ENCODE results near the gene NACC2. TPM values are rescaled to one million over a fixed set of nuclear protein-coding genes. Genes with fewer than 3 reads are reported as not detected.
A peak's percentile ranks its signal among the peaks of the same experiment; 100 is the strongest.

Gene NACC2
- total and polyA plus RNA-seq, 4 donors: 4.8 to 17.8 (median 8.8) TPM

DNA sequence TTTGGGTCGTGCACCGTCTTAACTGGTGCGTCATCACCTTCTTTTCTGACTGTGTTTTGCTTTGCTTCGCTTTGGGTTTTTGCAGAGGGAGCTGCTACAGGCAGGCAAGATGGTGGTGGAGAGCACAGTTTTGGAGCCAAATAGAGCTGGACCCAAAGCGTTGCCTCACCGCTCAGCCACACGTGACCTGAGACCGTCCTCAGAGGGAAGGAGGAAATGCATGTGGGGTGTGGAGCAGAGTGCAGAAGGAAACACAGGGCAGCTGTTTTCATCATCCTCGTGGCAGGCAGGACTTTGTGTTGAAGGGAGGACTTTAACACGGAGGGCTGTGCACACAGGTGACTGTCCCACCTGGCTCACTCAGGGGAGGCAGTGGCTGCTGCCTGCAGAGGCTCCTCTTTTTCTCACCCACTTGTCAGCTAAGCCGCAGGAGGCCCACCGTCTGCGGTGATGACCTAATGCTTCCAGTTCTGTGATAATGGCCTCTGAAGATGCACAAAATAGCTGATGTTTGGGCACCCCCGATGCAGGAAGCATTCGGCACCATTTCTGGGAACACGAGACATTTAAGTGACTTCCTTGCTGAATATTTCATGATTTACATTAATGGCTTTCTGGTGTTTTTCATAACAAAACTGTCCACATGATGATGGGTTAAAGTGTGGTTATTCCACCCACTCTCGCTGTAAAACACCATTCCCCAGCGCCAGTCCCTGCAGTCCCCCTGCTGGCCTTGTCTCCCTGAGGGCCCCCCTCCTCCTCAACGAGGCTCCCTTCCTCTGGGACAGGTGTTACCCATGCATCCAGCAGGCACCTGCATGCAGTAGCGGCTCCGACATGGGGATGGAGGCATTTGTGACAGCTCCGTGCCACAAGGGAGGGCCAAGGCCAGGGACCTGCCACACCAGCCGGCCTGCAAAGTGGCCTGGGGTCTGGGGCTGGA lies 121.5 kb downstream of the NACC2 start:
- H3K4me3 ChIP-seq (ENCODE audit: low read depth in 1 of 3, low read length in 3 of 3): no peak overlapping the region
- TF ChIP-seq RXRA (IDR thresholded peaks at IDR 0.05) (no peak), HNF4G (IDR thresholded peaks at IDR 0.05) (no peak), GABPA (IDR thresholded peaks at IDR 0.05 in 1 of 2, conservative IDR thresholded peaks at IDR 0.05 in 1 of 2) (no peak), FOXA2 (IDR thresholded peaks at IDR 0.05) (no peak)
- DNase-seq (ENCODE audit: low spot score): no peak
- no peaks in the 10 kb centered on the region for H3K27me3 ChIP-seq (ENCODE audit: control insufficient read depth in 4 of 4, insufficient read depth in 4 of 4, low read length in 3 of 4)
- peaks cover 0 to 1% (median 0%) of the 10 kb centered on the region in 4 donors for H3K4me1 ChIP-seq (ENCODE audit: control insufficient read depth in 4 of 4, insufficient read depth in 4 of 4, low read length in 3 of 4)
- no peak overlapping the region for H3K27ac ChIP-seq (ENCODE audit: low read depth in 1 of 2, low read length in 2 of 2)
- H3K9ac ChIP-seq (ENCODE audit: low read depth in 1 of 2, low read length in 2 of 2): no peak overlapping the region
- no peaks in the 10 kb centered on the region for H3K36me3 ChIP-seq (ENCODE audit: control insufficient read depth in 4 of 4, insufficient read depth in 3 of 4, low read depth in 1 of 4, low read length in 3 of 4)
- H3K9me3 ChIP-seq (ENCODE audit: control insufficient read depth in 4 of 4, low read length in 3 of 4): no peaks in the 10 kb centered on the region
- WGBS: 45% methylated on average over 23 of the region's 23 CpGs

DNA sequence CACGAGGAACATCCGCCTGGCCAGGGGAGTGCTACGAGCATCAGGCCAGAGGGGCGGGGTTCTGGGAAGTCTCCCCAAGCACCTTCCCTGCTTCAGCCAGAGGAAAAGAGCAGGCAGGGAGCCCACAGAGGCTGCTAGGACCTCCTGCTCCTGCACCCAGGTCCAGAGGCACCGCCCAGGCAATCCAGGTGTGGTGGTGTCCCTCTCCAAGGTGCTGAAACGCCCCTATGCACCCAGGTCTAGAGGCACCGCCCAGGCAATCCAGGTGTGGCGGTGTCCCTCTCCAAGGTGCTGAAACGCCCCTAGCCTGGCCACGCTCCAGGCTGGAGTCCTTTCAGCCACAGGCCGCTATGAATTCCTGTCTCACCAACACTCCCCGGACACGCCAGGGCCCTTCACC lies 123.2 kb downstream of the NACC2 start:
- Histone ChIP-seq H3K9ac (ENCODE audit: low read depth in 1 of 2, low read length in 2 of 2) (no peak overlapping the region), H3K27ac (ENCODE audit: low read depth in 1 of 2, low read length in 2 of 2) (no peak overlapping the region), H3K4me1 (ENCODE audit: control insufficient read depth in 4 of 4, insufficient read depth in 4 of 4, low read length in 3 of 4) (peaks cover 0 to 13% (median 6%) of the 10 kb centered on the region in 4 donors), H3K4me3 (ENCODE audit: low read depth in 1 of 3, low read length in 3 of 3) (no peak overlapping the region), H3K36me3 (ENCODE audit: control insufficient read depth in 4 of 4, insufficient read depth in 3 of 4, low read depth in 1 of 4, low read length in 3 of 4) (no peaks in the 10 kb centered on the region), H3K9me3 (ENCODE audit: control insufficient read depth in 4 of 4, low read length in 3 of 4) (no peaks in the 10 kb centered on the region), H3K27me3 (ENCODE audit: control insufficient read depth in 4 of 4, insufficient read depth in 4 of 4, low read length in 3 of 4) (no peaks in the 10 kb centered on the region)
- 36% methylated on average over 13 of the region's 13 CpGs for WGBS
- TF ChIP-seq RAD21 (IDR thresholded peaks at IDR 0.05) (peak in 1 of 2 donors; percentile 39), RXRA (IDR thresholded peaks at IDR 0.05) (no peak), HNF4A (conservative IDR thresholded peaks at IDR 0.05) (peak in 1 of 2 donors; percentile 59)
- TF ChIP-seq, protein P1, sequence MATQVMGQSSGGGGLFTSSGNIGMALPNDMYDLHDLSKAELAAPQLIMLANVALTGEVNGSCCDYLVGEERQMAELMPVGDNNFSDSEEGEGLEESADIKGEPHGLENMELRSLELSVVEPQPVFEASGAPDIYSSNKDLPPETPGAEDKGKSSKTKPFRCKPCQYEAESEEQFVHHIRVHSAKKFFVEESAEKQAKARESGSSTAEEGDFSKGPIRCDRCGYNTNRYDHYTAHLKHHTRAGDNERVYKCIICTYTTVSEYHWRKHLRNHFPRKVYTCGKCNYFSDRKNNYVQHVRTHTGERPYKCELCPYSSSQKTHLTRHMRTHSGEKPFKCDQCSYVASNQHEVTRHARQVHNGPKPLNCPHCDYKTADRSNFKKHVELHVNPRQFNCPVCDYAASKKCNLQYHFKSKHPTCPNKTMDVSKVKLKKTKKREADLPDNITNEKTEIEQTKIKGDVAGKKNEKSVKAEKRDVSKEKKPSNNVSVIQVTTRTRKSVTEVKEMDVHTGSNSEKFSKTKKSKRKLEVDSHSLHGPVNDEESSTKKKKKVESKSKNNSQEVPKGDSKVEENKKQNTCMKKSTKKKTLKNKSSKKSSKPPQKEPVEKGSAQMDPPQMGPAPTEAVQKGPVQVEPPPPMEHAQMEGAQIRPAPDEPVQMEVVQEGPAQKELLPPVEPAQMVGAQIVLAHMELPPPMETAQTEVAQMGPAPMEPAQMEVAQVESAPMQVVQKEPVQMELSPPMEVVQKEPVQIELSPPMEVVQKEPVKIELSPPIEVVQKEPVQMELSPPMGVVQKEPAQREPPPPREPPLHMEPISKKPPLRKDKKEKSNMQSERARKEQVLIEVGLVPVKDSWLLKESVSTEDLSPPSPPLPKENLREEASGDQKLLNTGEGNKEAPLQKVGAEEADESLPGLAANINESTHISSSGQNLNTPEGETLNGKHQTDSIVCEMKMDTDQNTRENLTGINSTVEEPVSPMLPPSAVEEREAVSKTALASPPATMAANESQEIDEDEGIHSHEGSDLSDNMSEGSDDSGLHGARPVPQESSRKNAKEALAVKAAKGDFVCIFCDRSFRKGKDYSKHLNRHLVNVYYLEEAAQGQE (IDR thresholded peaks at IDR 0.05): peak; percentile 100
- peak; percentile 74 for DNase-seq (ENCODE audit: low spot score)

DNA sequence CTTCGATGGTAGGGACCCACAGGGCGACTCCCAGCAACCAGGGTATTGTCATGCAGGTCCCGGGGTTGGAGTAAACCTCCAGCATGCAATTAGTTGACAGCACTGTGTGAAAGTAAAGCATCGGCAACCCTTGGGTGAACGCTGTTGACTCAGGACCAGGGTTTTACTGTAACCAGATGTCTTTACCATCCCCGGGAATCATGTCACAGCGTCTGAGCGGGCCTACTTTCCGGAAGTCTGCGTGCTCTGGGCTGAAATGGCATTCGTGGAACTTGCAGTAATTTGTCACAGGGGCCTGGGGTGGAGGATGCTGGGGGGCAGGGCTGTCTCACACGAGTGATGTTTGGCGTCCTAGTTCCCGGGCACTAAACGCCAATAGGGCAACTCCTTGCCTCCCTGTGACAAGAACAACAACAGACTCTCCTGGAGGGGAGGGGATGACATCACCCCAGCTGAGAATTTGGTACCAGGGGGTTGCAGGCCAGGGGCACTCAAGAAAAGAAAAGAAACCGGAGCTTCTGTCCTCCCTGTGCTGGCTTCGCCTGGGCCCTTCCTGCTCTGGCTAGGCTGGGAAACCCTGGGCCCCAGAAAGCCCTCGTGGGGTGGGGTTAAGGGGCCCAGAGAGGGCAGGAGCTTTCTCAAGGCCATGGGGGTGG lies 123.8 kb downstream of the NACC2 start:
- WGBS: 61% methylated on average over 18 of the region's 18 CpGs
- Histone ChIP-seq H3K27me3 (ENCODE audit: control insufficient read depth in 4 of 4, insufficient read depth in 4 of 4, low read length in 3 of 4) (no peaks in the 10 kb centered on the region), H3K9ac (ENCODE audit: low read depth in 1 of 2, low read length in 2 of 2) (no peak overlapping the region), H3K36me3 (ENCODE audit: control insufficient read depth in 4 of 4, insufficient read depth in 3 of 4, low read depth in 1 of 4, low read length in 3 of 4) (no peaks in the 10 kb centered on the region), H3K4me1 (ENCODE audit: control insufficient read depth in 4 of 4, insufficient read depth in 4 of 4, low read length in 3 of 4) (peaks cover 0 to 13% (median 6%) of the 10 kb centered on the region in 4 donors), H3K9me3 (ENCODE audit: control insufficient read depth in 4 of 4, low read length in 3 of 4) (no peaks in the 10 kb centered on the region), H3K4me3 (ENCODE audit: low read depth in 1 of 3, low read length in 3 of 3) (no peak overlapping the region), H3K27ac (ENCODE audit: low read depth in 1 of 2, low read length in 2 of 2) (no peak overlapping the region)
- no peak for DNase-seq (ENCODE audit: low spot score)
- no peak for TF ChIP-seq RXRA (IDR thresholded peaks at IDR 0.05)
- no peak for TF ChIP-seq YY1 (IDR thresholded peaks at IDR 0.05)
- TF ChIP-seq SP1 (IDR thresholded peaks at IDR 0.05): no peak
- TF ChIP-seq FOXA2 (IDR thresholded peaks at IDR 0.05): no peak
- no peak for TF ChIP-seq RAD21 (IDR thresholded peaks at IDR 0.05)
- TF ChIP-seq, protein P1 (IDR thresholded peaks at IDR 0.05): no peak
- no peak for TF ChIP-seq NR2F2 (IDR thresholded peaks at IDR 0.05)
- TF ChIP-seq, protein P2, sequence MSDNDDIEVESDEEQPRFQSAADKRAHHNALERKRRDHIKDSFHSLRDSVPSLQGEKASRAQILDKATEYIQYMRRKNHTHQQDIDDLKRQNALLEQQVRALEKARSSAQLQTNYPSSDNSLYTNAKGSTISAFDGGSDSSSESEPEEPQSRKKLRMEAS (IDR thresholded peaks at IDR 0.05): no peak
- TF ChIP-seq GABPA (IDR thresholded peaks at IDR 0.05 in 1 of 2, conservative IDR thresholded peaks at IDR 0.05 in 1 of 2): no peak

All from liver (tissue), 9 donors.